Activated T-helper 2 cell treated with anti-CD3 and anti-CD28 coated beads, Interferon-gamma antibody, Interleukin-2, Interleukin-4, amounts not matched to agents 10 μg/mL and 5 μg/mL and 100 μg/mL, durations not matched to agents 14 hours and 24 hours and 36 hours (primary cell): Measurements from ENCODE around the gene MROH2A. TPM values are rescaled to one million over a fixed set of nuclear protein-coding genes. Genes with fewer than 3 reads are reported as not detected.

Source experiments
- DNase-seq: peaks from one replicate; pipeline ENCODE4 v3.0.0; 2021; ENCODE audit warnings: low spot score
- H3K27ac Mint-ChIP-seq: one replicate; pipeline ENCODE4 v1.8.0; 2021; ENCODE audit warnings: mixed read lengths
- H3K27me3 Mint-ChIP-seq: one replicate; pipeline ENCODE4 v1.8.0; 2021; ENCODE audit warnings: low read depth, mixed read lengths
- H3K36me3 Mint-ChIP-seq: one replicate; pipeline ENCODE4 v1.8.0; 2021; ENCODE audit warnings: low read depth, mixed read lengths
- H3K4me1 Mint-ChIP-seq: one replicate; pipeline ENCODE4 v1.8.0; 2021; ENCODE audit warnings: low read depth, mixed read lengths
- H3K4me3 Mint-ChIP-seq: one replicate; pipeline ENCODE4 v1.8.0; 2021; ENCODE audit warnings: low read depth, mild to moderate bottlenecking, moderate library complexity, mixed read lengths
- H3K9me3 Mint-ChIP-seq: one replicate; pipeline ENCODE4 v1.8.0; 2021; ENCODE audit warnings: mixed read lengths
- intact Hi-C: fragments of 100-400 bp; cut with micrococcal nuclease; formaldehyde crosslinking; loops from one replicate; pipeline ENCODE4 v1.15.1; 2023
- total RNA-seq: library from RNA; stranded (reverse); gene quantifications from 2 replicates; pipeline ENCODE4 v1.2.3, GENCODE V29; 2022

MROH2A gene
- total RNA-seq, 1 donor from 2014 or later = not detected

- Mint-ChIP-seq H3K4me3 (no peak overlapping the region), H3K9me3 (no peaks in the 10 kb centered on the region), H3K27ac (no peak overlapping the region), H3K4me1 (no peaks in the 10 kb centered on the region), H3K36me3 (no peaks in the 10 kb centered on the region), H3K27me3 (no peaks in the 10 kb centered on the region)
- DNase-seq = no peak
- intact Hi-C loops = no loop called here
These were observed 21.0 kb downstream of the MROH2A start for GRCh38 chr2:233799087-233799665.

DNA sequence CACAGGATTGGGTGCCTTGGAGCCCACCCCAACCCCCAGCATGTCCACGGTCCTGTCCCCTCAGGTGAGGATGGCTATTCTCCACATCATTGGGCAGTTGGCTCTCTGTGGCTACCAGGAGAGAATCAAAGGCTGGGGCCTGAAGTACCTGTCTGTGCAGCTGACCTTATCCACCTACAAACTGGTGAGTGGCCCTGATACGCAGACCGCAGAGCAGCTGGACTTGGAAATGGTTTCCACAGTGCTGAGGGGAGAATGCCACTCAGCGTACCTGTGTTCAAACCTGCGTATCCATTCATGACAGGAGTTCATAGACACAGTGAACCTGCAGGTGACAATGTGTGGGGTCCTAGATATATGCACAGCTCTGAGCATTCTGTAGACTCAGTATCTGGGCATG is 21.6 kb downstream of the MROH2A start:
- Mint-ChIP-seq H3K27ac (no peak overlapping the region), H3K4me3 (no peak overlapping the region), H3K36me3 (no peaks in the 10 kb centered on the region), H3K9me3 (no peaks in the 10 kb centered on the region), H3K27me3 (no peaks in the 10 kb centered on the region), H3K4me1 (no peaks in the 10 kb centered on the region)
- no peak for DNase-seq
- intact Hi-C loops = no loop called here

DNA sequence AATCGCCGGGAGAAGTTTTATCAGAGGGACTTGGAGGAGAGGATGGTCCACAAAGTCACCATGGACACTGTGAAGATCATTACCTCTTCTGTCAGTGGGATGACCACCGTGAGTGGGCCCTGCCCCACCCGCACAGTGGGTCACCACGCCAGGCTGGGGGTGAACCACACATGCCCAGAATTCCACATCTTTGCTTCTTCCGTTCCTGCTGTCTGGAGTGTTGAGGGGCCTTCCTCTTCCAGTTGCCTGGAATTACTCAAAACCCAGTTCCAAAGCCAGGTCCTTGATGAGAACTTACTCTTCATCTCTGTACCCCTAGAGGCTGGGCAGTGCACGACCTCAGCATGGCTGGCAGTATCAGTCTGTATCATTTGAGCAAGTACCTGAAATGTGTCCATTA is 22.1 kb downstream of the MROH2A start:
- Mint-ChIP-seq H3K4me3 (no peak overlapping the region), H3K4me1 (no peaks in the 10 kb centered on the region), H3K36me3 (no peaks in the 10 kb centered on the region), H3K27ac (no peak overlapping the region), H3K27me3 (no peaks in the 10 kb centered on the region), H3K9me3 (no peaks in the 10 kb centered on the region)
- intact Hi-C loops = no loop called here
- no peak for DNase-seq

DNA sequence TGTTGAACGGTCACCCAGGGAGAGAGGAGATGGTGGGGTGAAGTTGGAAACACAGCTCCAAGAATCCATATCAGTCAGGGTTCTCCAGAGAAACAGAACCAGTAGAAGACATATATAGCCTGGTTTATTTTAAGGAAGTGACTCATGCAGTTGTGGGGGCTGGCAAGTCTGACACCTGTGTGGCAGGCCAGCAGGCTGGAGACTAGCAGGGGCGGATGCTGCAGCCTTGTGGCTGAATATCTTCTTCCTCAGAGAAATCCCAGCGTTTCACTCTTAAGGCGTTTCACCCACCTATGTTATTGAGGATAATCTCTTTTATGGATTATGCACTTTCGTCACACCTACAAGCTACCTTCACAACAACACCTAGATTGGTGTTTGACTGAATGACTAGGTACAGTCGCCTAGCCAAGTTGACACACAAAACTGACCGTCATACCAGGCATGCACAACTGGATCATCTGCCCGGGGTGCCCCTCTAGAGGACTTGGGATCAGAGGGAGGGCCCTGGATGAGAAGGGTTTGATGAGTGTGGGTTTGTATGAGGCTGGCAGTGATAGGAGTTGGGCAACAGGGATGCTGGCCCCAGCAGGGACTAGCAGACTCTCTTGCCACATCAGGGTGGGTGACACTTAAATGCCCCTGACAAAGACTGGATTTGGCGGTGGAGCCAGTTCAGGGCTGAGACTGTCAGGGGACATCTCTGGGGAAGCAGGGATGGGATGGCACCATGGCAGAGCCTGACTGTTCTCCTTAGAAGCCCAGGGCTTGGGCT is 23.4 kb downstream of the MROH2A start:
- Mint-ChIP-seq H3K4me1 (no peaks in the 10 kb centered on the region), H3K9me3 (no peaks in the 10 kb centered on the region), H3K27ac (no peak overlapping the region), H3K4me3 (no peak overlapping the region), H3K36me3 (no peaks in the 10 kb centered on the region), H3K27me3 (no peaks in the 10 kb centered on the region)
- intact Hi-C loops = no loop called here
- no peak for DNase-seq

- no peak for DNase-seq
- H3K4me3 Mint-ChIP-seq = no peak overlapping the region
- no peaks in the 10 kb centered on the region for H3K9me3 Mint-ChIP-seq
- no peak overlapping the region for H3K27ac Mint-ChIP-seq
- intact Hi-C loops = no loop called here
- H3K4me1 Mint-ChIP-seq = no peaks in the 10 kb centered on the region
- no peaks in the 10 kb centered on the region for H3K27me3 Mint-ChIP-seq
- H3K36me3 Mint-ChIP-seq = no peaks in the 10 kb centered on the region
These were observed 24.1 kb downstream of the MROH2A start for GRCh38 chr2:233802132-233802815.

DNA sequence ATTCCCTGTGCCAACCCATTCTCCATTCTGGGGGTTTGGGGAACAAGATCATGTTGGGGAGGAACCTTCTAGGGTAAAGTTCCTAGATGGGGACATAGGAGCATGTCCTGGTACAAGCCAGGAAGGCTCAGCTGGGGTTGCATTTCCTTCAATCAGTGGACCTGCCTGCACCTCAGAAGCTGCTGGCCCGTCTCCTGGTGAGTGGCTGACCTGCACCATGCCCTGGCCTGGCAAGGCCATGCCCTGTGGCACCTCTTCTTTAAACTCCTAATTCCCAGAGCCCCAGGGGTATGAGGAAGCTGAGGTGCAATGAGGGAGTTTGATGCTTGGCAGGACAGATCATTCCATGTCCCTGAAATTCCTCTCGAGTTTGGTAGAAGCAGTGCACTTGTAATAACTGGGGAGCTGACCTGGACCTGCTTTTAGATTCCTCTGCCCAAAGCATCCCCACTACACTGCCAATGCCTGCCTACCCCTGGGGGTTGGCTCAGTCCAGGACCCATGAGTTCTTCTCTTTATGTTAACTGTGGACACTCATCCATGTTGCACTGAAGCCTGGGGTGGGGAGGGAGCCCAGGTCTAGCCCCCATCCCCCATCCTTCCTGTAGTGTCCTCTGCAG is 25.3 kb downstream of the MROH2A start:
- Mint-ChIP-seq H3K4me1 (no peaks in the 10 kb centered on the region), H3K27me3 (no peaks in the 10 kb centered on the region), H3K4me3 (no peak overlapping the region), H3K36me3 (no peaks in the 10 kb centered on the region), H3K27ac (no peak overlapping the region), H3K9me3 (no peaks in the 10 kb centered on the region)
- intact Hi-C loops = no loop called here
- DNase-seq = no peak

- no peaks in the 10 kb centered on the region for H3K9me3 Mint-ChIP-seq
- H3K4me3 Mint-ChIP-seq = no peak overlapping the region
- H3K36me3 Mint-ChIP-seq = no peaks in the 10 kb centered on the region
- intact Hi-C loops = no loop called here
- no peaks in the 10 kb centered on the region for H3K4me1 Mint-ChIP-seq
- no peak overlapping the region for H3K27ac Mint-ChIP-seq
- no peaks in the 10 kb centered on the region for H3K27me3 Mint-ChIP-seq
- no peak for DNase-seq
These were observed 25.9 kb downstream of the MROH2A start for GRCh38 chr2:233803994-233804393.

DNA sequence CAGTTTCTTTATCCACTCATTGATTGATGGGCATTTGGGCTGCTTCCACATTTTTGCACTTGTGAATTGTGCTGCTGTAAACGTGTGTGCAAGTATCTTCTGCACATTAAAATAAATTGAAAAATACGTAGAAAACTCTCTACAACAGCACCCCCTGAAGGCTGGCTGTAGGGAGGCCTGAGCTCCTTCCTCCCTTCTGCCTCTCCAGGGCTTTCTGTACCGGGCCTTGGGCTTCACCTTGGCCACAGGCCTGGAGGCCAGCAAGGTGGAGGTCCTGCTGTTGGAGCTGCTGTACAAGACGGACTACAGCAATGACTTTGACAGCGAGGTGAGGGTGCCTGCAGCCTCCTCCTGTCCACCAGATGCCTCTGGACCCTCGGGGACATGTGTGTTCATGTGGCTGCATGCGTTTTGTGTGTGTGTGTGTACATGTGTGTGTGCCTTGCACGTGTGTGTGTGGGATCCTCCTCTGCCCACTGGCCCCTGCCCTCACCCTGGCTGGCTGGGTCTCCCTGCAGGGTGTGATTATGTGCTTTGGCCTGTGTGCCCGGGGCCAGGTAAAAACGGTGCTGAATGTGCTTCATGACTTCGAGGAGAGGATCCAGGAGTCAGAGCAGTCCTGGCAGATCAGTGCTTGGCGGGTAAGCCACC is 29.2 kb downstream of the MROH2A start:
- Mint-ChIP-seq H3K27ac (no peak overlapping the region), H3K4me1 (no peaks in the 10 kb centered on the region), H3K27me3 (peaks cover 5% of the 10 kb centered on the region), H3K36me3 (no peaks in the 10 kb centered on the region), H3K9me3 (no peaks in the 10 kb centered on the region), H3K4me3 (no peak overlapping the region)
- DNase-seq = no peak
- intact Hi-C loops = no loop called here

- Mint-ChIP-seq H3K36me3 (no peaks in the 10 kb centered on the region), H3K4me3 (no peak overlapping the region), H3K9me3 (no peaks in the 10 kb centered on the region), H3K27me3 (peaks cover 5% of the 10 kb centered on the region), H3K4me1 (no peaks in the 10 kb centered on the region), H3K27ac (no peak overlapping the region)
- DNase-seq = no peak
- intact Hi-C loops = no loop called here
These were observed 30.1 kb downstream of the MROH2A start for GRCh38 chr2:233807966-233808935.

DNA sequence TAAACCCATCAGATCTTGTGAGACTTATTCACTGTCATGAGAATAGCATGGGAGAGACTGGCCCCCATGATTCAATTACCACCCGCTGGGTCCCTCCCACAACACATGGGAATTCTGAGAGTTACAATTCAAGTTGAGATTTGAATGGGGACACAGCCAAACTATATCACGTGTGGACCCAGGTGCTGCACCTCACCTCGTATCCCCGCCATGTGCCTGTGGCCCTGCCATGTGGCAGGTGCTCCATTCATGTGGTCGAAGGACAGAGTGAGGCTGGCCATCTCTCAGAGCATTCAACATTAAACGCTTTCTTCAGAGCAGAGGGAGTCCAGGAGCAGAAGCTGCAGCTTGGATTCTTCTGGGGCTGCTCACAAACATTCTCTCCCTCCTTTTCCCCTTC is 32.3 kb downstream of the MROH2A start:
- peaks cover 14% of the 10 kb centered on the region for H3K27me3 Mint-ChIP-seq
- DNase-seq = no peak
- intact Hi-C loops = no loop called here
- H3K4me3 Mint-ChIP-seq = no peak overlapping the region
- no peak overlapping the region for H3K27ac Mint-ChIP-seq
- H3K4me1 Mint-ChIP-seq = no peaks in the 10 kb centered on the region
- H3K36me3 Mint-ChIP-seq = no peaks in the 10 kb centered on the region
- no peaks in the 10 kb centered on the region for H3K9me3 Mint-ChIP-seq

DNA sequence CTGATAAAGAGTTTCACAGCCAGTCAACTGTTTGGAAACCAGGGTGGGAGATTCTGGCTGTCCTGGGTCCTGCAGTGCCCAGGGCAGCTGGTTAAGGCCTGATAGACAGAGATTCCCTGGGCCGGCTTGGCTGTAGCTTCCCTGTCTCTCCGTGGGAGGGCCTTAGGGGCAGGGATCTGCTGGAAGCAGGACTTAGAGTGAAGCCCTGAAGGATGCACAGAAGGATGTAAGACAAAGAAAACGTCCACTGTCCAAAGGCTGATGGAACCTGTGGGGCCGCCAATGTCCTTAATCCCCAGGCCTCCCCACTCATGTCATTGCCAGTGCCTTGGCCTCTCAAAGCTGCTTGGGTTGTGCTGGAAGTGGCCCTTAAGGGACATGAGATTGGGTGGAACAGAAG is 33.0 kb downstream of the MROH2A start:
- peaks cover 16% of the 10 kb centered on the region for H3K27me3 Mint-ChIP-seq
- no peak for DNase-seq
- H3K9me3 Mint-ChIP-seq = no peaks in the 10 kb centered on the region
- H3K4me1 Mint-ChIP-seq = no peaks in the 10 kb centered on the region
- intact Hi-C loops = no loop called here
- no peak overlapping the region for H3K27ac Mint-ChIP-seq
- no peaks in the 10 kb centered on the region for H3K36me3 Mint-ChIP-seq
- no peak overlapping the region for H3K4me3 Mint-ChIP-seq

DNA sequence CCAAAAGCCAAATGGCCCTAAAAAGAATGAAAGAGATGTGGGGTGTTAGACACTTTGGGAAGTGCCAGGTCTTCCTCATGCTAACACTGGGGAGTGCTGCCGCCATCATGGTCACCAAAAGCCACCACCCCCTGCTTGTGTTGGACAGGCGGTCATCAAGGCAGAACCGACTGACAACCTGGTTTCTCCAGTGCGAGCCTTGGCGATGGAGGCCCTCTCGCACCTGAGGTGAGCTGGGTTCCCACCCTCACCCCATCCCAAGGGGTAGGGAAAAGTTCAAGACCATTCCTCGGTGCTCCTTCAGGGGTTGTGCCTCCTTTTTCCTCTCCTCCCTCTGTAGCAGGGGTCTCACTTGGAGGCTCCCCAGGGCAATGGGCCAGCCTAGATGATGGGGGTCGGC is 33.6 kb downstream of the MROH2A start:
- Mint-ChIP-seq H3K4me3 (no peak overlapping the region), H3K9me3 (no peaks in the 10 kb centered on the region), H3K4me1 (no peaks in the 10 kb centered on the region), H3K27me3 (peaks cover 16% of the 10 kb centered on the region), H3K36me3 (no peaks in the 10 kb centered on the region), H3K27ac (no peak overlapping the region)
- intact Hi-C loops = no loop called here
- no peak for DNase-seq
